SK-N-SH treated with all-trans-retinoic acid at 6 μM for 48 hours (cell line): ENCODE measurements around the gene FNDC3B.

Source experiments
- CSDC2 ChIP-seq: fragments of 250-450 bp; sonication (Bioruptor Pico); IDR thresholded peaks from 2 replicates; pipeline ENCODE4 v1.5.0; 2020; ENCODE audit warnings: mild to moderate bottlenecking, moderate library complexity
- ESRRG ChIP-seq: fragments of 250-450 bp; sonication (Bioruptor Pico); IDR thresholded peaks from 2 replicates; pipeline ENCODE4 v1.6.1; 2021; ENCODE audit warnings: mild to moderate bottlenecking
- OSR1 ChIP-seq: fragments of 250-450 bp; sonication (Bioruptor Pico); IDR thresholded peaks from 2 replicates; pipeline ENCODE4 v1.8.0; 2022; ENCODE audit warnings: moderate library complexity, mild to moderate bottlenecking, inconsistent platforms
- RARB ChIP-seq: fragments of 250-450 bp; sonication (Bioruptor Pico); IDR thresholded peaks from 2 replicates; pipeline ENCODE4 v1.8.0; 2021; ENCODE audit warnings: mild to moderate bottlenecking, moderate library complexity
- SNAI2 ChIP-seq: fragments of 250-450 bp; sonication (Bioruptor Pico); IDR thresholded peaks from 2 replicates; pipeline ENCODE4 v1.5.0; 2020; ENCODE audit warnings: mild to moderate bottlenecking, moderate library complexity
- ZC3H10 ChIP-seq: fragments of 250-450 bp; sonication (Bioruptor Pico); IDR thresholded peaks from 2 replicates; pipeline ENCODE4 v1.5.1; 2021; ENCODE audit warnings: mild to moderate bottlenecking, moderate library complexity
- ZFP3 ChIP-seq: fragments of 250-450 bp; sonication (Bioruptor Pico); IDR thresholded peaks from 2 replicates; pipeline ENCODE4 v1.5.0; 2020; ENCODE audit warnings: mild to moderate bottlenecking, moderate library complexity
- ZFP30 ChIP-seq: fragments of 450-650 bp; formaldehyde crosslinking; IDR thresholded peaks from 2 replicates; pipeline ENCODE4 v1.5.0; 2022; ENCODE audit warnings: mild to moderate bottlenecking, moderate library complexity
- ZNF8 ChIP-seq: fragments of 450-650 bp; formaldehyde crosslinking; IDR thresholded peaks from 2 replicates; pipeline ENCODE4 v1.5.0; 2020; ENCODE audit warnings: mild to moderate bottlenecking, moderate library complexity
- TF ChIP-seq, protein P1 (sequence below): fragments of 250-450 bp; sonication (Bioruptor Pico); IDR thresholded peaks from 2 replicates; pipeline ENCODE4 v1.8.0; 2020; ENCODE audit warnings: mild to moderate bottlenecking, moderate library complexity, borderline replicate concordance
- TF ChIP-seq, protein P2 (sequence below): fragments of 250-450 bp; sonication (Bioruptor Pico); IDR thresholded peaks from 2 replicates; pipeline ENCODE4 v1.5.1; 2021; ENCODE audit warnings: mild to moderate bottlenecking, moderate library complexity
- TF ChIP-seq, protein P3 (sequence below): fragments of 250-450 bp; sonication (Bioruptor Pico); IDR thresholded peaks from 2 replicates; pipeline ENCODE4 v1.5.1; 2020; ENCODE audit warnings: low read depth, mild to moderate bottlenecking, moderate library complexity
- TF ChIP-seq, protein P4 (sequence below): fragments of 250-450 bp; sonication (Bioruptor Pico); IDR thresholded peaks from 2 replicates; pipeline ENCODE4 v1.5.0; 2020; ENCODE audit warnings: mild to moderate bottlenecking, moderate library complexity

DNA sequence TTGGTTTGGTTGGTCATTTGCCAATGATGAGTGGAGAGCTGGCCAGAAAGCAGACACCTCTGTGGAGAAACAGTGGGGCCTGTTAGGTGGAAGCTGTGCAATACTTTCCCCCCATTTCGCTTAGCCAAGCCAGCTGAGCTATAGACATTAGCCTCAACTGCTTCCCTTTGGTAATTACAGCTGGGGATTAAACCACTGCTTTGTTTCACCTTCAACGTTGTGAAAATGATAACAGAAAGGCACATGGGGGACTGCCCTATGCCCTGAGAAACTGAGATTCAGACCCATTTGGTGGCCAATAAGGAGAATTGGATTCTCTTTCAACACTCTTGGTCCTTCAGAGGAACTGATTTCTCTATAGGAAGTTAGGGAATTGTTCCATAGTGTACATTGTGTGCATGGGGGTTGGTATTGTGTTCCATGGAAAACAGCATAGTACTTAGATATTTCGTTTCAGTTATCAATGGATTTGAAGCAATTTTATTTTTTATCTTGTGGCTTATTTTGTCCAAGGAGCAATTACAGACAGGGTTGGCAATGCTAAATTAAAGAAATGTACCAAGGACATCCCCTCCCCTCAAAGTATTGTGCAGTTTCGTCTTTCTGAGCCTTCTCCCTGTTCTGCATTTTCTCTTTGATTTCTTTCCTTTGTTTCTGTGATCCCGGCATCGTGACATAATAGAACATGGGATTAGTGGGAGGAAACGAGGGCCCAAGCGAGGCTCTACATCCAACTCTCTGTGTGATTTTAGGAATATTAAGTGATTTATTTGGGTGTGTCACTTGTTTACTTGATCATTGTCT is 194.3 kb downstream of the FNDC3B start:
- TF ChIP-seq ZC3H10 (CRISPR knock-in tag): no peak
- TF ChIP-seq, protein P1, sequence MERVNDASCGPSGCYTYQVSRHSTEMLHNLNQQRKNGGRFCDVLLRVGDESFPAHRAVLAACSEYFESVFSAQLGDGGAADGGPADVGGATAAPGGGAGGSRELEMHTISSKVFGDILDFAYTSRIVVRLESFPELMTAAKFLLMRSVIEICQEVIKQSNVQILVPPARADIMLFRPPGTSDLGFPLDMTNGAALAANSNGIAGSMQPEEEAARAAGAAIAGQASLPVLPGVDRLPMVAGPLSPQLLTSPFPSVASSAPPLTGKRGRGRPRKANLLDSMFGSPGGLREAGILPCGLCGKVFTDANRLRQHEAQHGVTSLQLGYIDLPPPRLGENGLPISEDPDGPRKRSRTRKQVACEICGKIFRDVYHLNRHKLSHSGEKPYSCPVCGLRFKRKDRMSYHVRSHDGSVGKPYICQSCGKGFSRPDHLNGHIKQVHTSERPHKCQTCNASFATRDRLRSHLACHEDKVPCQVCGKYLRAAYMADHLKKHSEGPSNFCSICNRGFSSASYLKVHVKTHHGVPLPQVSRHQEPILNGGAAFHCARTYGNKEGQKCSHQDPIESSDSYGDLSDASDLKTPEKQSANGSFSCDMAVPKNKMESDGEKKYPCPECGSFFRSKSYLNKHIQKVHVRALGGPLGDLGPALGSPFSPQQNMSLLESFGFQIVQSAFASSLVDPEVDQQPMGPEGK (CRISPR knock-in tag): no peak
- no peak for TF ChIP-seq RARB (CRISPR knock-in tag)
- no peak for TF ChIP-seq ZNF8
- no peak for TF ChIP-seq OSR1 (CRISPR knock-in tag)
- TF ChIP-seq, protein P2, sequence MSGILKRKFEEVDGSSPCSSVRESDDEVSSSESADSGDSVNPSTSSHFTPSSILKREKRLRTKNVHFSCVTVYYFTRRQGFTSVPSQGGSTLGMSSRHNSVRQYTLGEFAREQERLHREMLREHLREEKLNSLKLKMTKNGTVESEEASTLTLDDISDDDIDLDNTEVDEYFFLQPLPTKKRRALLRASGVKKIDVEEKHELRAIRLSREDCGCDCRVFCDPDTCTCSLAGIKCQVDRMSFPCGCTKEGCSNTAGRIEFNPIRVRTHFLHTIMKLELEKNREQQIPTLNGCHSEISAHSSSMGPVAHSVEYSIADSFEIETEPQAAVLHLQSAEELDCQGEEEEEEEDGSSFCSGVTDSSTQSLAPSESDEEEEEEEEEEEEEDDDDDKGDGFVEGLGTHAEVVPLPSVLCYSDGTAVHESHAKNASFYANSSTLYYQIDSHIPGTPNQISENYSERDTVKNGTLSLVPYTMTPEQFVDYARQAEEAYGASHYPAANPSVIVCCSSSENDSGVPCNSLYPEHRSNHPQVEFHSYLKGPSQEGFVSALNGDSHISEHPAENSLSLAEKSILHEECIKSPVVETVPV (CRISPR knock-in tag): no peak
- TF ChIP-seq, protein P3, sequence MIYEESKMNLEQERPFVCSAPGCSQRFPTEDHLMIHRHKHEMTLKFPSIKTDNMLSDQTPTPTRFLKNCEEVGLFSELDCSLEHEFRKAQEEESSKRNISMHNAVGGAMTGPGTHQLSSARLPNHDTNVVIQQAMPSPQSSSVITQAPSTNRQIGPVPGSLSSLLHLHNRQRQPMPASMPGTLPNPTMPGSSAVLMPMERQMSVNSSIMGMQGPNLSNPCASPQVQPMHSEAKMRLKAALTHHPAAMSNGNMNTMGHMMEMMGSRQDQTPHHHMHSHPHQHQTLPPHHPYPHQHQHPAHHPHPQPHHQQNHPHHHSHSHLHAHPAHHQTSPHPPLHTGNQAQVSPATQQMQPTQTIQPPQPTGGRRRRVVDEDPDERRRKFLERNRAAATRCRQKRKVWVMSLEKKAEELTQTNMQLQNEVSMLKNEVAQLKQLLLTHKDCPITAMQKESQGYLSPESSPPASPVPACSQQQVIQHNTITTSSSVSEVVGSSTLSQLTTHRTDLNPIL: no peak
- TF ChIP-seq ZFP30 (CRISPR knock-in tag): no peak
- TF ChIP-seq, protein P4, sequence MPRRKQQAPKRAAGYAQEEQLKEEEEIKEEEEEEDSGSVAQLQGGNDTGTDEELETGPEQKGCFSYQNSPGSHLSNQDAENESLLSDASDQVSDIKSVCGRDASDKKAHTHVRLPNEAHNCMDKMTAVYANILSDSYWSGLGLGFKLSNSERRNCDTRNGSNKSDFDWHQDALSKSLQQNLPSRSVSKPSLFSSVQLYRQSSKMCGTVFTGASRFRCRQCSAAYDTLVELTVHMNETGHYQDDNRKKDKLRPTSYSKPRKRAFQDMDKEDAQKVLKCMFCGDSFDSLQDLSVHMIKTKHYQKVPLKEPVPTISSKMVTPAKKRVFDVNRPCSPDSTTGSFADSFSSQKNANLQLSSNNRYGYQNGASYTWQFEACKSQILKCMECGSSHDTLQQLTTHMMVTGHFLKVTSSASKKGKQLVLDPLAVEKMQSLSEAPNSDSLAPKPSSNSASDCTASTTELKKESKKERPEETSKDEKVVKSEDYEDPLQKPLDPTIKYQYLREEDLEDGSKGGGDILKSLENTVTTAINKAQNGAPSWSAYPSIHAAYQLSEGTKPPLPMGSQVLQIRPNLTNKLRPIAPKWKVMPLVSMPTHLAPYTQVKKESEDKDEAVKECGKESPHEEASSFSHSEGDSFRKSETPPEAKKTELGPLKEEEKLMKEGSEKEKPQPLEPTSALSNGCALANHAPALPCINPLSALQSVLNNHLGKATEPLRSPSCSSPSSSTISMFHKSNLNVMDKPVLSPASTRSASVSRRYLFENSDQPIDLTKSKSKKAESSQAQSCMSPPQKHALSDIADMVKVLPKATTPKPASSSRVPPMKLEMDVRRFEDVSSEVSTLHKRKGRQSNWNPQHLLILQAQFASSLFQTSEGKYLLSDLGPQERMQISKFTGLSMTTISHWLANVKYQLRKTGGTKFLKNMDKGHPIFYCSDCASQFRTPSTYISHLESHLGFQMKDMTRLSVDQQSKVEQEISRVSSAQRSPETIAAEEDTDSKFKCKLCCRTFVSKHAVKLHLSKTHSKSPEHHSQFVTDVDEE (CRISPR knock-in tag): no peak
- TF ChIP-seq ZFP3 (CRISPR knock-in tag): no peak
- no peak for TF ChIP-seq ESRRG
- TF ChIP-seq CSDC2: no peak
- no peak for TF ChIP-seq SNAI2 (CRISPR knock-in tag)
